ENCODE results near the gene KLHL10.
A peak's percentile ranks its signal among the peaks of the same experiment; 100 is the strongest.
"Not testable (repeated sequence)": the region's sequence is repeated elsewhere in the genome, so short reads cannot be mapped to it uniquely, and the experiment has no call there.

The KLHL10 gene

GRCh38 chr17:41835214-41835799 is 2.3 kb upstream of the KLHL10 start:
- Histone ChIP-seq H3K9me3 (ENCODE audit: control insufficient read depth in 1 of 2, low read length in 2 of 2) (no peaks in the 10 kb centered on the region), H3K27me3 (ENCODE audit: control insufficient read depth in 1 of 2, insufficient read depth in 2 of 2, low read length in 2 of 2) (peaks cover 0 to 6% of the 10 kb centered on the region in 2 donors), H3K9ac (ENCODE audit: low read depth in 1 of 2, low read length in 2 of 2) (peak overlapping the region; percentile 48 to 59), H3K4me1 (ENCODE audit: control insufficient read depth in 1 of 2, insufficient read depth in 2 of 2, low read length in 2 of 2) (peaks cover 7 to 12% of the 10 kb centered on the region in 2 donors), H3K36me3 (ENCODE audit: control insufficient read depth in 1 of 2, insufficient read depth in 2 of 2, low read length in 2 of 2) (peaks cover 0 to 5% of the 10 kb centered on the region in 2 donors), H3K4me3 (ENCODE audit: low read depth in 1 of 2, low read length in 2 of 2) (peak overlapping the region; percentile 71 to 79), H3K27ac (ENCODE audit: low read depth, low read length) (no peak overlapping the region)

- H3K4me3 ChIP-seq (ENCODE audit: low read depth in 1 of 2, low read length in 2 of 2): peak within 1 kb of the TSS; percentile 71 to 79
- H3K9ac ChIP-seq (ENCODE audit: low read depth in 1 of 2, low read length in 2 of 2): peak within 1 kb of the TSS; percentile 59 to 69
- peaks cover 0 to 5% of the 10 kb centered on the region in 2 donors for H3K36me3 ChIP-seq (ENCODE audit: control insufficient read depth in 1 of 2, insufficient read depth in 2 of 2, low read length in 2 of 2)
- H3K27ac ChIP-seq (ENCODE audit: low read depth, low read length): no peak within 1 kb of the TSS
- peaks cover 0 to 6% of the 10 kb centered on the region in 2 donors for H3K27me3 ChIP-seq (ENCODE audit: control insufficient read depth in 1 of 2, insufficient read depth in 2 of 2, low read length in 2 of 2)
- H3K4me1 ChIP-seq (ENCODE audit: control insufficient read depth in 1 of 2, insufficient read depth in 2 of 2, low read length in 2 of 2): peaks cover 7 to 12% of the 10 kb centered on the region in 2 donors
- H3K9me3 ChIP-seq (ENCODE audit: control insufficient read depth in 1 of 2, low read length in 2 of 2): no peaks in the 10 kb centered on the region
Observed at GRCh38 chr17:41835800-41836549, 1.6 kb upstream of the KLHL10 start, which contains the start of gene NT5C3B. Gene NT5C3B, minus strand, starts transcription at chr17:41836232. Its CDS starts 39 bp downstream, at chr17:41836193.

DNA sequence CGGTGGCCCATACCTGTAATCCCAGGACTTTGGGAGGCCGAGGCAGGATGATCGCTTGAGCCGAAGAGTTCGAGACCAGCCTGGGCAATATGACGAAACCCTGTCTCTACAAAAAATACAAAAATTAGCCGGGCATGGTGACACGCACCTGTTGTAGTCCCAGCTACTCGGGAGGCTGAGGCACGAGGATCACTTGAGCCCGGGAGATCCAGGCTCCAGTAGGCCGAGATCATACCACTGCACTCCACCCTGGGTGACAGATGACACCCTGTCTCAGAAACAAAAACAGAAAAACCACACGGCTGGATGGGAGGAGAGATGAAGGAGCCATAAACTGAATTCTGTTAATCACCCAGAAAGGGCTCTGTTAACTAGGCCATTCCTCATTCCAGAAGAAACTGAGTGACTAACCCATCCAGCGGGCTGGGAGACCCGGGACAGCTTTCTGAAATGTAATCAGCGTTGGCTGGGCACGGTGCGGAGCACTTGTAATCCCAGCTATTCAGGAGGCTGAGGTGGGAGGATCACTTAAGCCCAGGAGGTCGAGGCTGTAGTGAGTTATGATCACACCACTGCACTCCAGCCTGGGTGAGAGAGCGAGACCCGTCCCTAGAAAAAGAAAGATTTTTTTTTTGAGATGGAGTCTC is 952 bp upstream of the KLHL10 start:
- Histone ChIP-seq H3K27me3 (ENCODE audit: control insufficient read depth in 1 of 2, insufficient read depth in 2 of 2, low read length in 2 of 2) (peaks cover 0 to 6% of the 10 kb centered on the region in 2 donors), H3K9me3 (ENCODE audit: control insufficient read depth in 1 of 2, low read length in 2 of 2) (no peaks in the 10 kb centered on the region), H3K9ac (ENCODE audit: low read depth in 1 of 2, low read length in 2 of 2) (peak overlapping the region in 1 of 2 donors; percentile 69), H3K4me1 (ENCODE audit: control insufficient read depth in 1 of 2, insufficient read depth in 2 of 2, low read length in 2 of 2) (peaks cover 7 to 12% of the 10 kb centered on the region in 2 donors), H3K4me3 (ENCODE audit: low read depth in 1 of 2, low read length in 2 of 2) (peak overlapping the region; percentile 71 to 79), H3K36me3 (ENCODE audit: control insufficient read depth in 1 of 2, insufficient read depth in 2 of 2, low read length in 2 of 2) (peaks cover 0 to 5% of the 10 kb centered on the region in 2 donors), H3K27ac (ENCODE audit: low read depth, low read length) (no peak overlapping the region)

DNA sequence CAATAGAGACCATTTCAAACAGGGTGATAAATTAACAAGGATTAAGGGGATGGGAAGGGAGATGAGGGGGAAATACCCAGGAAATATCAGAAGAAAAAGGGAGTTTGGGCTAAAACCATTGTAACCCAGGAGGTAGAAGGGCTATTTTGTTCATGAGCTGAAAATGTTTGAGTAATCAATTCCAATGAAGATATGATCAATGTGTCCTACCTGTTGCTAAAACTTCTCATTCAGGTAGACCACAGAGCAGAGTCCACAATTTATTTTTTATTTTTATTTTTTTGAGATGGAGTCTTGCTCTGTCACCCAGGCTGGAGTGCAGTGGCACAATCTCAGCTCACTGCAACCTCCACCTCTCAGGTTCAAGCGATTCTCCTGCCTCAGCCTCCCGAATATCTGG is 1.8 kb downstream of the KLHL10 start:
- H3K9ac ChIP-seq (ENCODE audit: low read depth in 1 of 2, low read length in 2 of 2); H3K9me3 ChIP-seq (ENCODE audit: control insufficient read depth in 1 of 2, low read length in 2 of 2); H3K27ac ChIP-seq (ENCODE audit: low read depth, low read length); H3K36me3 ChIP-seq (ENCODE audit: control insufficient read depth in 1 of 2, insufficient read depth in 2 of 2, low read length in 2 of 2); H3K27me3 ChIP-seq (ENCODE audit: control insufficient read depth in 1 of 2, insufficient read depth in 2 of 2, low read length in 2 of 2); H3K4me3 ChIP-seq (ENCODE audit: low read depth in 1 of 2, low read length in 2 of 2): not testable (repeated sequence)
- H3K4me1 ChIP-seq (ENCODE audit: control insufficient read depth in 1 of 2, insufficient read depth in 2 of 2, low read length in 2 of 2): peaks cover 7 to 12% of the 10 kb centered on the region in 2 donors

- not testable (repeated sequence) for H3K36me3 ChIP-seq (ENCODE audit: control insufficient read depth in 1 of 2, insufficient read depth in 2 of 2, low read length in 2 of 2); H3K27me3 ChIP-seq (ENCODE audit: control insufficient read depth in 1 of 2, insufficient read depth in 2 of 2, low read length in 2 of 2); H3K4me3 ChIP-seq (ENCODE audit: low read depth in 1 of 2, low read length in 2 of 2); H3K9me3 ChIP-seq (ENCODE audit: control insufficient read depth in 1 of 2, low read length in 2 of 2); H3K4me1 ChIP-seq (ENCODE audit: control insufficient read depth in 1 of 2, insufficient read depth in 2 of 2, low read length in 2 of 2); H3K27ac ChIP-seq (ENCODE audit: low read depth, low read length); H3K9ac ChIP-seq (ENCODE audit: low read depth in 1 of 2, low read length in 2 of 2)
Observed at GRCh38 chr17:41840781-41841180, 3.2 kb downstream of the KLHL10 start.

- Histone ChIP-seq H3K4me1 (ENCODE audit: control insufficient read depth in 1 of 2, insufficient read depth in 2 of 2, low read length in 2 of 2) (no peaks in the 10 kb centered on the region), H3K9ac (ENCODE audit: low read depth in 1 of 2, low read length in 2 of 2) (no peak overlapping the region), H3K27me3 (ENCODE audit: control insufficient read depth in 1 of 2, insufficient read depth in 2 of 2, low read length in 2 of 2) (no peaks in the 10 kb centered on the region), H3K27ac (ENCODE audit: low read depth, low read length) (no peak overlapping the region), H3K36me3 (ENCODE audit: control insufficient read depth in 1 of 2, insufficient read depth in 2 of 2, low read length in 2 of 2) (no peaks in the 10 kb centered on the region), H3K4me3 (ENCODE audit: low read depth in 1 of 2, low read length in 2 of 2) (no peak overlapping the region), H3K9me3 (ENCODE audit: control insufficient read depth in 1 of 2, low read length in 2 of 2) (no peaks in the 10 kb centered on the region)
Observed at GRCh38 chr17:41844971-41845370, 7.3 kb downstream of the KLHL10 start.

GRCh38 chr17:41848788-41849187 is 11.2 kb downstream of the KLHL10 start:
- Histone ChIP-seq H3K27me3 (ENCODE audit: control insufficient read depth in 1 of 2, insufficient read depth in 2 of 2, low read length in 2 of 2) (no peaks in the 10 kb centered on the region), H3K4me3 (ENCODE audit: low read depth in 1 of 2, low read length in 2 of 2) (no peak overlapping the region), H3K9me3 (ENCODE audit: control insufficient read depth in 1 of 2, low read length in 2 of 2) (no peaks in the 10 kb centered on the region), H3K27ac (ENCODE audit: low read depth, low read length) (no peak overlapping the region), H3K36me3 (ENCODE audit: control insufficient read depth in 1 of 2, insufficient read depth in 2 of 2, low read length in 2 of 2) (peaks cover 4 to 13% of the 10 kb centered on the region in 2 donors), H3K4me1 (ENCODE audit: control insufficient read depth in 1 of 2, insufficient read depth in 2 of 2, low read length in 2 of 2) (no peaks in the 10 kb centered on the region), H3K9ac (ENCODE audit: low read depth in 1 of 2, low read length in 2 of 2) (no peak overlapping the region)

DNA sequence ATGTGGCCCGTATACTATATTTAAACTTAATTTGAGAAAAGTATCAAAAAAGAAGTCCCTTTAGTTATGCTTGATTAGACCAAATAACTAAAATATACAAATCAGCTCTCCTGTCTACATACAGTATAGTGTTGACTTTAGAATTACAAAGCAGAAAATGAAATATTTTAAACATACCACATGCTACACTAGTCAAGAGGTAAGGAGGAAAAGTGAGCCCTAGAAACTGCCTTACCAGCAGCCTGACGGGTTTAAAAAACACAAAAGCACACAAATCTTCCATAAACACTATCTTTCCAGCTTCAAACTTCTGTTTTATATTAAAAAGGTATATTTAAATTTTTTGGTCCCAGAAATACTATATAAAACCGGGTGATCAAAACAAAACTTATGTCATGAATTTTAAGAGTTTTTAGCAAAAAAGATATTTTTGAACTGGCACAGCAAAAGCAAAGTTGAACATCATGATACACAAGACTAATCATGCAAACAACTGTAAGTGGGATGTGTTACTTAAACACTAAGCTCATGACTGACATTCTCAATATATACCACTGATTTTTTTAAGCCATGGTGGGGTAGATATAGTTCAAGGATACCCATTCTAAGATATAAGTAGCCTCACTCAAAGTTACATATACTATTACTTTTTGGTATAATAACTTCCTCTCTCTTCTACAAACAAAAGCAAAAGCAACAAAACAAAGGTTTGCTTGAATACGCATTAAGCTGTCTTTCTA is 11.8 kb downstream of the KLHL10 start:
- H3K9ac ChIP-seq (ENCODE audit: low read depth in 1 of 2, low read length in 2 of 2): no peak overlapping the region
- H3K27ac ChIP-seq (ENCODE audit: low read depth, low read length): no peak overlapping the region
- no peaks in the 10 kb centered on the region for H3K4me1 ChIP-seq (ENCODE audit: control insufficient read depth in 1 of 2, insufficient read depth in 2 of 2, low read length in 2 of 2)
- H3K27me3 ChIP-seq (ENCODE audit: control insufficient read depth in 1 of 2, insufficient read depth in 2 of 2, low read length in 2 of 2): no peaks in the 10 kb centered on the region
- peaks cover 9 to 19% of the 10 kb centered on the region in 2 donors for H3K36me3 ChIP-seq (ENCODE audit: control insufficient read depth in 1 of 2, insufficient read depth in 2 of 2, low read length in 2 of 2)
- no peaks in the 10 kb centered on the region for H3K9me3 ChIP-seq (ENCODE audit: control insufficient read depth in 1 of 2, low read length in 2 of 2)
- no peak overlapping the region for H3K4me3 ChIP-seq (ENCODE audit: low read depth in 1 of 2, low read length in 2 of 2)

DNA sequence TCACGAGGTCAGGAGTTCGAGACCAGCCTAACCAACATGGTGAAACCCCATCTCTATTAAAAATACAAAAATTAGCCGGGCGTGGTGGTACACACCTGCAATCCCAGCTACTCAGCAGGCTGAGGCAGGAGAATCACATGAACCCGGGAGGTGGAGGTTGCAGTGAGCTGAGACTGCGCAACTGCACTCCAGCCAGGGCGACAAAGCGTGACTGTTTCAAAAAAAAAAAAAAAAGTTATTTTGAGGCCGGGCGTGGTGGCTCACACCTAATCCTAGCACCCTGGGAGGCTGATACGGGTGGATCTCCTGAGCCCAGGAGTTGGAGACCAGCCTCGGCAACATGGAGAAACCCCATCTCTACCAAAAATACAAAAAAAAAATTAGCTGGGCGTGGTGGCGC is 13.8 kb downstream of the KLHL10 start:
- H3K27ac ChIP-seq (ENCODE audit: low read depth, low read length); H3K4me1 ChIP-seq (ENCODE audit: control insufficient read depth in 1 of 2, insufficient read depth in 2 of 2, low read length in 2 of 2); H3K9ac ChIP-seq (ENCODE audit: low read depth in 1 of 2, low read length in 2 of 2); H3K27me3 ChIP-seq (ENCODE audit: control insufficient read depth in 1 of 2, insufficient read depth in 2 of 2, low read length in 2 of 2); H3K4me3 ChIP-seq (ENCODE audit: low read depth in 1 of 2, low read length in 2 of 2); H3K9me3 ChIP-seq (ENCODE audit: control insufficient read depth in 1 of 2, low read length in 2 of 2): not testable (repeated sequence)
- peaks cover 9 to 23% of the 10 kb centered on the region in 2 donors for H3K36me3 ChIP-seq (ENCODE audit: control insufficient read depth in 1 of 2, insufficient read depth in 2 of 2, low read length in 2 of 2)
